H9 (cell line): ENCODE measurements around the gene SHOC1. TPM values are rescaled to one million over a fixed set of nuclear protein-coding genes. Genes with fewer than 3 reads are reported as not detected.

Source experiments
- DNase-seq: peaks from one replicate; pipeline ENCODE4 v3.0.0-alpha.2; 2017
- H2AFZ ChIP-seq: one replicate; pipeline ENCODE4 v1.6.1; 2013; ENCODE audit warnings: mild to moderate bottlenecking, low read length, control low read depth, moderate library complexity
- H2AK5ac ChIP-seq: 2 replicates; pipeline ENCODE4 v1.6.1; 2013; ENCODE audit warnings: low read length, control low read depth, mixed read lengths; ENCODE audit not compliant: insufficient read length
- H2BK120ac ChIP-seq: one replicate; pipeline ENCODE4 v1.6.1; 2013; ENCODE audit warnings: low read depth, mild to moderate bottlenecking, low read length, control low read depth, inconsistent platforms; ENCODE audit not compliant: poor library complexity, severe bottlenecking
- H2BK12ac ChIP-seq: 2 replicates; pipeline ENCODE4 v1.6.1; 2013; ENCODE audit warnings: low read length, control low read depth, mixed read lengths, low read depth; ENCODE audit not compliant: insufficient read length
- H2BK15ac ChIP-seq: 2 replicates; pipeline ENCODE4 v1.6.1; 2013; ENCODE audit warnings: low read depth, low read length, control low read depth
- H2BK20ac ChIP-seq: one replicate; pipeline ENCODE4 v1.6.1; 2013; ENCODE audit warnings: low read depth, mild to moderate bottlenecking, low read length, control low read depth, inconsistent platforms; ENCODE audit not compliant: poor library complexity, severe bottlenecking
- H2BK5ac ChIP-seq: 2 replicates; pipeline ENCODE4 v1.6.1; 2013; ENCODE audit warnings: low read length, control low read depth, mixed read lengths; ENCODE audit not compliant: insufficient read length
- H3K14ac ChIP-seq: 2 replicates; pipeline ENCODE4 v1.6.1; 2013; ENCODE audit warnings: low read length, control low read depth; ENCODE audit not compliant: insufficient read depth
- H3K18ac ChIP-seq: 2 replicates; pipeline ENCODE4 v1.6.1; 2013; ENCODE audit warnings: low read depth, mild to moderate bottlenecking, mixed read lengths, low read length, control low read depth; ENCODE audit not compliant: insufficient read length
- H3K23ac ChIP-seq: 2 replicates; pipeline ENCODE4 v1.6.1; 2013; ENCODE audit warnings: low read length, control low read depth, mixed read lengths, low read depth; ENCODE audit not compliant: insufficient read length
- H3K23me2 ChIP-seq: 2 replicates; pipeline ENCODE4 v1.6.1; 2013; ENCODE audit warnings: low read depth, mild to moderate bottlenecking, mixed read lengths, low read length, control low read depth; ENCODE audit not compliant: insufficient read length, poor library complexity, severe bottlenecking
- H3K27ac ChIP-seq: 2 replicates; pipeline ENCODE4 v1.5.1; 2013; ENCODE audit warnings: low read length, control low read depth, mixed read lengths, low read depth; ENCODE audit not compliant: insufficient read length
- H3K27me3 ChIP-seq: 2 replicates; pipeline ENCODE4 v1.6.1; 2013; ENCODE audit warnings: low read length, control low read depth, inconsistent platforms; ENCODE audit not compliant: insufficient read depth
- H3K4ac ChIP-seq: 2 replicates; pipeline ENCODE4 v1.6.1; 2013; ENCODE audit warnings: low read depth, mild to moderate bottlenecking, control low read depth, inconsistent platforms, low read length, moderate library complexity
- H3K4me1 ChIP-seq: 2 replicates; pipeline ENCODE4 v1.6.1; 2013; ENCODE audit warnings: low read length, control low read depth, inconsistent platforms; ENCODE audit not compliant: insufficient read depth
- H3K4me2 ChIP-seq: 2 replicates; pipeline ENCODE4 v1.6.1; 2013; ENCODE audit warnings: low read length, control low read depth, mixed read lengths; ENCODE audit not compliant: insufficient read length, insufficient read depth
- H3K56ac ChIP-seq: 2 replicates; pipeline ENCODE4 v1.6.1; 2013; ENCODE audit warnings: low read depth, mild to moderate bottlenecking, mixed read lengths, low read length, control low read depth; ENCODE audit not compliant: insufficient read length
- H3K79me1 ChIP-seq: 2 replicates; pipeline ENCODE4 v1.6.1; 2013; ENCODE audit warnings: low read depth, mild to moderate bottlenecking, moderate library complexity, low read length, control low read depth, inconsistent platforms; ENCODE audit not compliant: insufficient read depth, poor library complexity, severe bottlenecking
- H3K79me2 ChIP-seq: 2 replicates; pipeline ENCODE4 v1.6.1; 2013; ENCODE audit warnings: low read length, control low read depth, inconsistent platforms; ENCODE audit not compliant: insufficient read depth
- H3K9ac ChIP-seq: 2 replicates; pipeline ENCODE4 v1.6.1; 2013; ENCODE audit warnings: low read length, control low read depth, mixed read lengths; ENCODE audit not compliant: insufficient read length; ENCODE audit errors: extremely low read depth
- H3K9me3 ChIP-seq: one replicate; pipeline ENCODE4 v1.6.1; 2013; ENCODE audit warnings: low read depth, low read length, inconsistent platforms; ENCODE audit not compliant: control insufficient read depth
- H3T11ph ChIP-seq: one replicate; pipeline ENCODE4 v1.6.1; 2013; ENCODE audit warnings: mild to moderate bottlenecking, low read length, control low read depth, inconsistent platforms
- H4K20me1 ChIP-seq: one replicate; pipeline ENCODE4 v1.6.1; 2013; ENCODE audit not compliant: control insufficient read depth, insufficient read length, insufficient read depth
- H4K5ac ChIP-seq: 2 replicates; pipeline ENCODE4 v1.6.1; 2013; ENCODE audit warnings: low read depth, mild to moderate bottlenecking, mixed read lengths, low read length, control low read depth; ENCODE audit not compliant: insufficient read length
- H4K8ac ChIP-seq: replicated peaks from 2 replicates; pipeline ENCODE4 v1.6.1; 2013; ENCODE audit warnings: low read length, control low read depth, mixed read lengths, low read depth; ENCODE audit not compliant: insufficient read length
- H4K91ac ChIP-seq: 2 replicates; pipeline ENCODE4 v1.6.1; 2013; ENCODE audit warnings: low read depth, mild to moderate bottlenecking, moderate library complexity, mixed read lengths, low read length, control low read depth; ENCODE audit not compliant: insufficient read length
- H3K27ac Mint-ChIP-seq, 3 experiments: 2 replicates in 2 of 3; 3 replicates in 1 of 3; pipeline ENCODE4 v1.8.0; 2020 to 2021; ENCODE audit warnings: mixed read lengths in 3 of 3, mild to moderate bottlenecking in 1 of 3, moderate library complexity in 1 of 3
- H3K27me3 Mint-ChIP-seq: 2 replicates; pipeline ENCODE4 v1.8.0; 2021; ENCODE audit warnings: low read depth, mild to moderate bottlenecking, moderate library complexity, mixed read lengths
- H3K36me3 Mint-ChIP-seq, 3 experiments: 2 replicates in 2 of 3; 3 replicates in 1 of 3; pipeline ENCODE4 v1.8.0; 2020 to 2021; ENCODE audit warnings: low read depth in 3 of 3, mixed read lengths in 3 of 3; ENCODE audit not compliant: insufficient read depth in 1 of 3
- H3K4me1 Mint-ChIP-seq, 2 experiments: 2 replicates each; pipeline ENCODE4 v1.8.0; 2020; ENCODE audit warnings: mixed read lengths in 2 of 2
- H3K4me3 Mint-ChIP-seq, 2 experiments: 2 replicates in 1 of 2; 3 replicates in 1 of 2; pipeline ENCODE4 v1.8.0; 2020 to 2021; ENCODE audit warnings: mild to moderate bottlenecking in 2 of 2, mixed read lengths in 2 of 2, moderate library complexity in 1 of 2
- H3K9me3 Mint-ChIP-seq, 2 experiments: 2 replicates in 1 of 2; 3 replicates in 1 of 2; pipeline ENCODE4 v1.8.0; 2020; ENCODE audit warnings: mild to moderate bottlenecking in 2 of 2, mixed read lengths in 2 of 2, moderate library complexity in 1 of 2
- WGBS: extraction: QIAGEN DNeasy Blood & Tissue Kit; methylation state at CpG from one replicate; pipeline ENCODE4 v1.1.7; 2013; ENCODE audit warnings: missing lambda C conversion rate, low lambda C conversion rate, mixed read lengths; ENCODE audit not compliant: insufficient read length; ENCODE audit errors: extremely low coverage; 5-methylcytosine and 5-hydroxymethylcytosine counted together
- total RNA-seq: library from RNA; stranded (reverse); gene quantifications from 2 replicates; pipeline ENCODE4 v1.2.1, GENCODE V29; 2021
- TF ChIP-seq, protein P1 (sequence below): fragments of 200-600 bp; sonication (generic); conservative IDR thresholded peaks from 3 replicates; pipeline ENCODE4 v1.8.0; 2021; ENCODE audit warnings: antibody characterized with exemption, mild to moderate bottlenecking

Gene SHOC1
- total RNA-seq, 1 experiment from 2014 or later = not detected

DNA sequence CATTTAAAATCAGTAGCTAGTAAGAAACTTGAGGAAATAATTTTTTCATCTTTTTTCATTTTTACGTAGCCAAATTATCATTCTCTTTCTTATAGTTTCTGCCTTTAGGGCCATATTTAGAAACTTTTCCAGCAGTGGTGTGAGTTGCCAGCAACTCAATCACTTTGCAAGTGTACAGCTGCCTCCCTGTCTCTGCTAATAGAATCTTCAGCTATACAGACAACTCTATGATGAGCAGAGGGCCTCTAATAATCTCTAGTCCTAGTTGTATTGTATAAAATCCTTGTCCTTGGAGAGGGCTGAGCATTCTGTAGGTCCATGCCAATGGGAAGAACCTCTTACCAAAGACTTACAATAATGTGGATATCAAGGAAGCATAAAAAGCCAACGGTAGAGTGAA lies 11.5 kb upstream of the SHOC1 start:
- H3K23me2 ChIP-seq = no peaks in the 10 kb centered on the region
- H4K91ac ChIP-seq = no peak overlapping the region
- H3K23ac ChIP-seq = no peak overlapping the region
- no peak overlapping the region for H3K56ac ChIP-seq
- no peak overlapping the region for H3K4me3 Mint-ChIP-seq
- H3K14ac ChIP-seq = no peak overlapping the region
- no peaks in the 10 kb centered on the region for H3K27me3 ChIP-seq
- H3K27ac Mint-ChIP-seq = no peak overlapping the region
- no peak overlapping the region for H3K27ac ChIP-seq
- no peak overlapping the region for H2BK120ac ChIP-seq
- H3K4me1 Mint-ChIP-seq = peaks cover 0 to 4% of the 10 kb centered on the region in 2 experiments; a peak in 3 of 4 replicates
- WGBS = no CpG with 5 or more reads among the region's 2 CpGs
- H3T11ph ChIP-seq = no peak overlapping the region
- no peak overlapping the region for H4K5ac ChIP-seq
- H2BK5ac ChIP-seq = no peak overlapping the region
- no peak overlapping the region for H2BK15ac ChIP-seq
- no peak overlapping the region for H3K4ac ChIP-seq
- H4K20me1 ChIP-seq = no peaks in the 10 kb centered on the region
- no peaks in the 10 kb centered on the region for H3K4me1 ChIP-seq
- H4K8ac ChIP-seq = no peak overlapping the region
- H3K9ac ChIP-seq = no peak overlapping the region
- no peaks in the 10 kb centered on the region for H3K9me3 Mint-ChIP-seq
- H3K79me1 ChIP-seq = no peaks in the 10 kb centered on the region
- H2AFZ ChIP-seq = no peak overlapping the region
- H3K27me3 Mint-ChIP-seq = no peaks in the 10 kb centered on the region; the same call in 1 of the 2 replicates
- no peak overlapping the region for H3K4me2 ChIP-seq
- no peaks in the 10 kb centered on the region for H3K9me3 ChIP-seq
- H3K18ac ChIP-seq = no peak overlapping the region
- no peak overlapping the region for H2BK20ac ChIP-seq
- H2BK12ac ChIP-seq = no peak overlapping the region
- TF ChIP-seq, protein P1, sequence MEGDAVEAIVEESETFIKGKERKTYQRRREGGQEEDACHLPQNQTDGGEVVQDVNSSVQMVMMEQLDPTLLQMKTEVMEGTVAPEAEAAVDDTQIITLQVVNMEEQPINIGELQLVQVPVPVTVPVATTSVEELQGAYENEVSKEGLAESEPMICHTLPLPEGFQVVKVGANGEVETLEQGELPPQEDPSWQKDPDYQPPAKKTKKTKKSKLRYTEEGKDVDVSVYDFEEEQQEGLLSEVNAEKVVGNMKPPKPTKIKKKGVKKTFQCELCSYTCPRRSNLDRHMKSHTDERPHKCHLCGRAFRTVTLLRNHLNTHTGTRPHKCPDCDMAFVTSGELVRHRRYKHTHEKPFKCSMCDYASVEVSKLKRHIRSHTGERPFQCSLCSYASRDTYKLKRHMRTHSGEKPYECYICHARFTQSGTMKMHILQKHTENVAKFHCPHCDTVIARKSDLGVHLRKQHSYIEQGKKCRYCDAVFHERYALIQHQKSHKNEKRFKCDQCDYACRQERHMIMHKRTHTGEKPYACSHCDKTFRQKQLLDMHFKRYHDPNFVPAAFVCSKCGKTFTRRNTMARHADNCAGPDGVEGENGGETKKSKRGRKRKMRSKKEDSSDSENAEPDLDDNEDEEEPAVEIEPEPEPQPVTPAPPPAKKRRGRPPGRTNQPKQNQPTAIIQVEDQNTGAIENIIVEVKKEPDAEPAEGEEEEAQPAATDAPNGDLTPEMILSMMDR = no peak
- DNase-seq = no peak
- H3K79me2 ChIP-seq = no peaks in the 10 kb centered on the region
- no peak overlapping the region for H2AK5ac ChIP-seq
- H3K36me3 Mint-ChIP-seq = no peaks in the 10 kb centered on the region
